Upper lobe of left lung (tissue), 4 donors: ENCODE measurements around the gene ZIC1.

Experiments
- POLR2A ChIP-seq, 4 donors: fragments of 450-650 bp; IDR thresholded peaks; one replicate each; pipeline ENCODE4 v1.5.1; 2016 to 2017; ENCODE audit warnings: antibody characterized with exemption in 4 of 4, mild to moderate bottlenecking in 2 of 4
- POLR2AphosphoS5 ChIP-seq, 2 donors: sonication (generic); formaldehyde crosslinking; IDR thresholded peaks; one replicate each; pipeline ENCODE4 v1.5.1; 2017; ENCODE audit warnings: antibody characterized with exemption in 2 of 2

DNA sequence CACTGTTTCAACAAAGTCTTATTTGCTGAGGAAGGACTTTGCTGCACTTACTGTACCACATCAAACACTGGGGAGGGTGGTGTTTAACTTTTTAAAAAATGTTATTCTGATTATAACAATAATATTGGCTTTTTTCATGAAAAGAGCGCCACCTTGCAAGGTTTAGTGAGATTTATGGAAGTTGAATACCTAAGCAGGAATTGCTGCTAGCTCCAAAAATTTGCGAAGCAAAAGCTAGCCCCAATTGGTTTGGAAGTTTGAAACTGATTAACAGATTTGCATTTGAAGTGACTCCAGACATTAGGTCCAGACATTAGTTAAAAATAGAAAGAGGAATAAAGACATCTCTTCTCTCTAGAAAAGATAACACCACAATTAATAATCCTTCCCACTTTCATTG lies 6.7 kb downstream of the ZIC1 start:
- TF ChIP-seq POLR2A (IDR thresholded peaks at IDR 0.05) (no peak), POLR2AphosphoS5 (IDR thresholded peaks at IDR 0.05) (no peak)
